22Rv1 (cell line): Measurements from ENCODE around the gene PSD4.

Experiments
- H3K27ac ChIP-seq: fragments of 450-650 bp; 2 replicates; pipeline ENCODE4 v1.5.1; 2017
- CTCF ChIP-seq: fragments of 450-650 bp; IDR thresholded peaks from 2 replicates; pipeline ENCODE4 v1.5.1; 2017; ENCODE audit warnings: mild to moderate bottlenecking
- ZFX ChIP-seq: fragments of 450-650 bp; IDR thresholded peaks from 2 replicates; pipeline ENCODE4 v1.6.1; 2017; ENCODE audit warnings: antibody characterized with exemption, borderline replicate concordance

Gene PSD4

GRCh38 chr2:113240150-113240914 is 66.6 kb downstream of the PSD4 start:
- H3K27ac ChIP-seq, result peak overlapping the region; percentile 35; the same call in 1 of the 2 replicates
- no peak for TF ChIP-seq CTCF
- no peak for TF ChIP-seq ZFX

GRCh38 chr2:113240915-113241911 is 67.4 kb downstream of the PSD4 start:
- H3K27ac ChIP-seq, result no peak overlapping the region
- no peak for TF ChIP-seq ZFX
- TF ChIP-seq CTCF, result no peak

- no peak for TF ChIP-seq ZFX
- no peak for TF ChIP-seq CTCF
- no peak overlapping the region for H3K27ac ChIP-seq
Observed at GRCh38 chr2:113242327-113242726, 68.6 kb downstream of the PSD4 start.

GRCh38 chr2:113245276-113245711 is 71.5 kb downstream of the PSD4 start:
- H3K27ac ChIP-seq, result no peak overlapping the region
- TF ChIP-seq CTCF (no peak), ZFX (no peak)

- no peak overlapping the region for H3K27ac ChIP-seq
- TF ChIP-seq CTCF (no peak), ZFX (no peak)
Observed at GRCh38 chr2:113246606-113247005, 72.8 kb downstream of the PSD4 start.

- no peak overlapping the region for H3K27ac ChIP-seq
- peak; percentile 91 for TF ChIP-seq CTCF
- no peak for TF ChIP-seq ZFX
Observed at GRCh38 chr2:113248997-113249770, 75.4 kb downstream of the PSD4 start.
